Measurements from ENCODE around the gene FREY1. TPM values are rescaled to one million over a fixed set of nuclear protein-coding genes. Genes with fewer than 3 reads are reported as not detected.

FREY1 gene
- total and polyA plus RNA-seq, 9 of the 15 experiments (the other 6 are each of a cell fraction or from before 2014, with no cell fraction given): 0.25 to 1.5 (median 1.1) TPM; not detected in 5

GRCh38 chr11:45931739-45932138 lies 24.7 kb upstream of the FREY1 start (continued):
- TF ChIP-seq RUNX1 (IDR thresholded peaks at IDR 0.05; ENCODE audit: low read depth) (no peak), NCOR1 (IDR thresholded peaks at IDR 0.05) (no peak), ZNF184 (CRISPR knock-in tag; IDR thresholded peaks at IDR 0.05) (no peak), RAD51 (IDR thresholded peaks at IDR 0.05; ENCODE audit: borderline replicate concordance, low read depth) (no peak), ELF2 (CRISPR knock-in tag; IDR thresholded peaks at IDR 0.05) (no peak), RBM22 (IDR thresholded peaks at IDR 0.05; ENCODE audit: low read depth, low read length, poor library complexity, severe bottlenecking) (peak; percentile 24)

GRCh38 chr11:45930951-45931570 lies 24.0 kb upstream of the FREY1 start:
- no peak overlapping the region for H2AFZ ChIP-seq (ENCODE audit: low read depth, low read length)
- ChIA-PET POLR2A (interaction anchor here (0.6 to 1.5 kb wide), 10 partner anchors 8 to 1446 kb away, joined by 3 to 5 read pairs (median 3); no protein-coding TSS in a partner anchor), CTCF (ENCODE audit: low intra/inter-chr PET ratio) (no interaction called here)
- TF ChIP-seq L3MBTL2 (IDR thresholded peaks at IDR 0.05): no peak
- TF ChIP-seq, protein P1, sequence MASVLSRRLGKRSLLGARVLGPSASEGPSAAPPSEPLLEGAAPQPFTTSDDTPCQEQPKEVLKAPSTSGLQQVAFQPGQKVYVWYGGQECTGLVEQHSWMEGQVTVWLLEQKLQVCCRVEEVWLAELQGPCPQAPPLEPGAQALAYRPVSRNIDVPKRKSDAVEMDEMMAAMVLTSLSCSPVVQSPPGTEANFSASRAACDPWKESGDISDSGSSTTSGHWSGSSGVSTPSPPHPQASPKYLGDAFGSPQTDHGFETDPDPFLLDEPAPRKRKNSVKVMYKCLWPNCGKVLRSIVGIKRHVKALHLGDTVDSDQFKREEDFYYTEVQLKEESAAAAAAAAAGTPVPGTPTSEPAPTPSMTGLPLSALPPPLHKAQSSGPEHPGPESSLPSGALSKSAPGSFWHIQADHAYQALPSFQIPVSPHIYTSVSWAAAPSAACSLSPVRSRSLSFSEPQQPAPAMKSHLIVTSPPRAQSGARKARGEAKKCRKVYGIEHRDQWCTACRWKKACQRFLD (CRISPR knock-in tag; IDR thresholded peaks at IDR 0.05): no peak
- no peak for TF ChIP-seq PCBP2 (IDR thresholded peaks at IDR 0.05; ENCODE audit: low read depth, low read length, poor library complexity, severe bottlenecking)
- TF ChIP-seq SMAD4 (CRISPR knock-in tag; conservative IDR thresholded peaks at IDR 0.05): no peak
- TF ChIP-seq RNF2 (IDR thresholded peaks at IDR 0.05): no peak
- no peak for TF ChIP-seq MAFG (tag; conservative IDR thresholded peaks at IDR 0.05)
- no peak for TF ChIP-seq POLR3G (IDR thresholded peaks at IDR 0.05; ENCODE audit: extremely low read depth, insufficient read length, insufficient replicate concordance)
- DNase-seq (ENCODE audit: extremely low read depth in 1 of 4, low spot score in 3 of 4) (no peak), ATAC-seq (no peak), FAIRE-seq (no peak)
- H3K27ac ChIP-seq (ENCODE audit: extremely low read depth, low read depth, low read length): no peak overlapping the region
- BruUV-seq (replicated peaks): no TSS peak
- peaks cover 44% of the 10 kb centered on the region; the same call in 2 of the 3 replicates for H3K36me3 ChIP-seq (ENCODE audit: control insufficient read depth, insufficient read depth, low read length)
- in situ Hi-C loops (cut with MboI): no loop called here
- no peak overlapping the region for H3K4me2 ChIP-seq (ENCODE audit: insufficient read depth, low read length)
- H4K20me1 ChIP-seq (replicated peaks; ENCODE audit: control insufficient read depth, insufficient read depth, low read length): no peaks in the 10 kb centered on the region; the same call in 1 of the 2 replicates
- no peaks in the 10 kb centered on the region for H3K79me2 ChIP-seq (ENCODE audit: control insufficient read depth, insufficient read depth, low read length)
- intact Hi-C loops (cut with micrococcal nuclease): no loop called here
- peaks cover 5 to 40% of the 10 kb centered on the region in 2 experiments; a peak in 3 of 5 replicates for H3K4me1 ChIP-seq (replicated peaks in 1 of 2; ENCODE audit: control insufficient read depth in 2 of 2, insufficient read depth in 2 of 2, low read length in 2 of 2)
- WGBS (ENCODE audit: insufficient coverage, low coverage, missing lambda C conversion rate): 69% methylated on average over 8 of the region's 8 CpGs
- H3K27me3 ChIP-seq (ENCODE audit: control insufficient read depth in 2 of 2, insufficient read depth in 2 of 2, low read length in 2 of 2): no peaks in the 10 kb centered on the region
- no peak overlapping the region; a peak in 1 of 4 replicates for H3K9ac ChIP-seq (ENCODE audit: insufficient read depth in 1 of 2, low read depth in 2 of 2, low read length in 2 of 2)
- H3K9me3 ChIP-seq (replicated peaks; ENCODE audit: control insufficient read depth, insufficient read depth, low read depth, low read length): no peaks in the 10 kb centered on the region
- no peak overlapping the region for H3K4me3 ChIP-seq
- H3K9me1 ChIP-seq (ENCODE audit: control insufficient read depth, insufficient read depth, low read length): no peaks in the 10 kb centered on the region

Measured in K562 (cell line).